Measurements from ENCODE around the gene BRPF3. TPM values are rescaled to one million over a fixed set of nuclear protein-coding genes. Genes with fewer than 3 reads are reported as not detected.

The BRPF3 gene
- total RNA-seq, 2 donors from 2014 or later, result 75.0 to 75.6 TPM

Other genes with a start within 250 kb of the BRPF3 start
- gene SLC26A8, start 172.1 kb upstream of the BRPF3 start, total RNA-seq, result under 1 TPM; 0.18 to 0.50 TPM
- 10 to 100 TPM; 60.0 to 69.8 TPM for gene MAPK14, start 168.9 kb upstream of the BRPF3 start, total RNA-seq
- gene MAPK13, start 66.2 kb upstream of the BRPF3 start, total RNA-seq, result 100 to 1,000 TPM; 184 to 186 TPM
- gene PNPLA1, start 73.3 kb downstream of the BRPF3 start, total RNA-seq, result under 1 TPM; 0.43 to 0.53 TPM
- gene BNIP5, start 140.1 kb downstream of the BRPF3 start, total RNA-seq, result 10 to 100 TPM; 11.4 to 14.4 TPM
- 1 to 10 TPM; 3.6 to 8.9 TPM for gene ETV7, start 190.9 kb downstream of the BRPF3 start, total RNA-seq
- gene PXT1, start 246.1 kb downstream of the BRPF3 start, total RNA-seq, result not detected
- 10 to 100 TPM; 22.0 to 28.4 TPM for gene KCTD20, start 246.3 kb downstream of the BRPF3 start, total RNA-seq